ENCODE results near the gene CFAP97. TPM values are rescaled to one million over a fixed set of nuclear protein-coding genes. Genes with fewer than 3 reads are reported as not detected.

Gene CFAP97
- polyA plus RNA-seq, 1 donor (not counting 4 experiments of a cell fraction or from before 2014, with no cell fraction given), result 24.9 TPM

DNA sequence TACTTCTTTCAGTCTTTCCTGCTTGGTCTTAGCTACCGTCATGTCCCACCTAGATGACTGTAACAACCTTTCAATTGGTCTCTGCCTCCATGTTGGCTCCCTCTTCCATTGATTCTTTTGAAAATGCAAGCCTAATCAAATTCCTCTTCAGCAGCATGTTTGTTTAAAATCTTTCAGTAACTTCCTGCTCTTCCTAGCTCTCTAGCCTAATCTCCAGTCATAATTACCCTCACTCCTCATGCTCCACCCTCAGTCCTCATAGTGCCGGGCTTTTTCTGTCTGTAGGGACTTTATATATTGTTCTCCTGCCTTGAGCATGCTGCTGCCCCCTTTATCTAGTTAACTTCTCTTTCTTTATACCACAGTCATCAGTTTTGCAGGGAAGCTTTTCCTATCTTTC, 17.7 kb upstream of the CFAP97 start:
- no peak for DNase-seq (ENCODE audit: low read depth, low spot score)

DNA sequence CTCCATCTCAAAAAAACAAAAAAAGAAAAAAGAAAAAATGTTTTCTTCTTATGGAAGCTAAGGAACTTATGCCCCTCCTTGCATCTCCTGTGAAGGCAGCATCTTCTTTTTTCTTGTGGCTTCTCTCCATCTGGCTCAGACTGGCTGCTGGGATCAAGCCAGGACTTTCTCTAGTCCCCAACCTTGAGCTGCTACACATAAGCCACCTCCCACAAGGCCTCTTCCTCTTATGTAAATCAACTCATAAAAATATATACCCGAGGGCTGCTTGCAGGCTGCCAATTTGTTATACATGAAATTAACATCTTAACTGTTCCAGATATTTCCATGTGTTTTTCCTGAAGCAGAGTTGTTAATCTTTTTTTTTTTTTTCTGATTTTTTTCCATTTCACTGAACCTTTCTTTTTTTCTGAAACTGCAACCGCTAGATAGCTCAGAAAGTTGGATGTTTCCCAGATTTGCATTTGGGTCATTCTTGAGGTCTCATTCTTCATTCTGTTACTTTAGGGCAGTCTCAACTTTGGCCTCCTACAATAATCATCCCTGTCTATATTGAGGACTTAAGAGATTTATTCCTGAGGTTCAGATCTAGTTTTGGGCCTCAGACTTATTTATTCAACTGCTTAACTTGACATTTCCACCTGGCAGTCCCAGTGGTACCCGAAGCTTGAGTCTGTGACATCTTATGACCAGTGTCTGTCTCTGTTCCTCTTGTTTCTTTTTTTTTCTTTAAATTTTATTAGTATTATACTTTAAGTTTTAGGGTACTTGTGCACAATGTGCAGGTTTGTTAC, 15.9 kb upstream of the CFAP97 start:
- no peak for DNase-seq (ENCODE audit: low read depth, low spot score)
- Histone ChIP-seq H3K36me3 (ENCODE audit: control insufficient read depth in 2 of 2, extremely low read depth in 1 of 2, insufficient read depth in 2 of 2, low read length in 2 of 2) (no peaks in the 10 kb centered on the region), H3K9ac (ENCODE audit: control insufficient read depth, extremely low read depth, insufficient read depth, low read length) (no peak overlapping the region), H3K27me3 (ENCODE audit: control insufficient read depth, extremely low read depth, insufficient read depth, low read length) (no peaks in the 10 kb centered on the region), H3K4me3 (ENCODE audit: control insufficient read depth in 2 of 3, extremely low read depth in 1 of 3, insufficient read depth in 2 of 3, low read depth in 1 of 3, low read length in 3 of 3) (no peak overlapping the region), H3K4me2 (ENCODE audit: control insufficient read depth, extremely low read depth, insufficient read depth, low read depth, low read length) (no peak overlapping the region), H3K79me2 (ENCODE audit: control insufficient read depth, insufficient read depth, low read length) (no peaks in the 10 kb centered on the region), H3K4me1 (ENCODE audit: control insufficient read depth, extremely low read depth, insufficient read depth, low read length) (peaks cover 5% of the 10 kb centered on the region), H4K20me1 (ENCODE audit: control insufficient read depth, extremely low read depth, insufficient read depth, low read length) (no peaks in the 10 kb centered on the region), H3K9me3 (ENCODE audit: control insufficient read depth, low read depth, low read length) (no peaks in the 10 kb centered on the region), H2AFZ (ENCODE audit: control insufficient read depth, low read length) (no peak overlapping the region), H3K9me1 (ENCODE audit: control insufficient read depth, extremely low read depth, insufficient read depth, low read length) (no peaks in the 10 kb centered on the region), H3K27ac (ENCODE audit: control insufficient read depth, insufficient read depth, low read length) (no peak overlapping the region)
- dilution Hi-C loops (cut with MboI; ENCODE audit: extremely low pct_ligation_motif_present, low sequenced_read_pairs), result no loop called here
- TF ChIP-seq EZH2 (IDR thresholded peaks at IDR 0.05; ENCODE audit: low read length), result no peak
- no peak for FAIRE-seq

More for the DNA sequence above, 17.7 kb upstream of the CFAP97 start:
- no peaks in the 10 kb centered on the region for H3K36me3 ChIP-seq (ENCODE audit: control insufficient read depth in 2 of 2, extremely low read depth in 1 of 2, insufficient read depth in 2 of 2, low read length in 2 of 2)
- no peak for TF ChIP-seq EZH2 (IDR thresholded peaks at IDR 0.05; ENCODE audit: low read length)
- TF ChIP-seq, protein P1, sequence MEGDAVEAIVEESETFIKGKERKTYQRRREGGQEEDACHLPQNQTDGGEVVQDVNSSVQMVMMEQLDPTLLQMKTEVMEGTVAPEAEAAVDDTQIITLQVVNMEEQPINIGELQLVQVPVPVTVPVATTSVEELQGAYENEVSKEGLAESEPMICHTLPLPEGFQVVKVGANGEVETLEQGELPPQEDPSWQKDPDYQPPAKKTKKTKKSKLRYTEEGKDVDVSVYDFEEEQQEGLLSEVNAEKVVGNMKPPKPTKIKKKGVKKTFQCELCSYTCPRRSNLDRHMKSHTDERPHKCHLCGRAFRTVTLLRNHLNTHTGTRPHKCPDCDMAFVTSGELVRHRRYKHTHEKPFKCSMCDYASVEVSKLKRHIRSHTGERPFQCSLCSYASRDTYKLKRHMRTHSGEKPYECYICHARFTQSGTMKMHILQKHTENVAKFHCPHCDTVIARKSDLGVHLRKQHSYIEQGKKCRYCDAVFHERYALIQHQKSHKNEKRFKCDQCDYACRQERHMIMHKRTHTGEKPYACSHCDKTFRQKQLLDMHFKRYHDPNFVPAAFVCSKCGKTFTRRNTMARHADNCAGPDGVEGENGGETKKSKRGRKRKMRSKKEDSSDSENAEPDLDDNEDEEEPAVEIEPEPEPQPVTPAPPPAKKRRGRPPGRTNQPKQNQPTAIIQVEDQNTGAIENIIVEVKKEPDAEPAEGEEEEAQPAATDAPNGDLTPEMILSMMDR (optimal IDR thresholded peaks at IDR 0.05 in 1 of 3, IDR thresholded peaks at IDR 0.05 in 1 of 3, conservative IDR thresholded peaks at IDR 0.05 in 1 of 3; ENCODE audit: extremely low read depth in 1 of 3, insufficient read depth in 2 of 3, low read length in 3 of 3), result no peak
- no peak overlapping the region for H3K27ac ChIP-seq (ENCODE audit: control insufficient read depth, insufficient read depth, low read length)
- no peaks in the 10 kb centered on the region for H4K20me1 ChIP-seq (ENCODE audit: control insufficient read depth, extremely low read depth, insufficient read depth, low read length)
- H2AFZ ChIP-seq (ENCODE audit: control insufficient read depth, low read length), result no peak overlapping the region
- H3K79me2 ChIP-seq (ENCODE audit: control insufficient read depth, insufficient read depth, low read length), result no peaks in the 10 kb centered on the region
- H3K9me3 ChIP-seq (ENCODE audit: control insufficient read depth, low read depth, low read length), result no peaks in the 10 kb centered on the region
- H3K4me3 ChIP-seq (ENCODE audit: control insufficient read depth in 2 of 3, extremely low read depth in 1 of 3, insufficient read depth in 2 of 3, low read depth in 1 of 3, low read length in 3 of 3), result no peak overlapping the region
- no peak overlapping the region for H3K4me2 ChIP-seq (ENCODE audit: control insufficient read depth, extremely low read depth, insufficient read depth, low read depth, low read length)
- no peak overlapping the region for H3K9ac ChIP-seq (ENCODE audit: control insufficient read depth, extremely low read depth, insufficient read depth, low read length)
- peaks cover 5% of the 10 kb centered on the region for H3K4me1 ChIP-seq (ENCODE audit: control insufficient read depth, extremely low read depth, insufficient read depth, low read length)
- no peaks in the 10 kb centered on the region for H3K27me3 ChIP-seq (ENCODE audit: control insufficient read depth, extremely low read depth, insufficient read depth, low read length)
- H3K9me1 ChIP-seq (ENCODE audit: control insufficient read depth, extremely low read depth, insufficient read depth, low read length), result no peaks in the 10 kb centered on the region
- no peak for FAIRE-seq
- dilution Hi-C loops (cut with MboI; ENCODE audit: extremely low pct_ligation_motif_present, low sequenced_read_pairs), result no loop called here

Data from keratinocyte (primary cell).